NT2/D1 (cell line): ENCODE data around the gene ADAM19.

Source experiments
- DNase-seq: peaks from one replicate; pipeline ENCODE4 v3.0.0-alpha.2; 2011; ENCODE audit warnings: low read depth, low spot score
- H3K27me3 ChIP-seq: 2 replicates; pipeline ENCODE4 v1.6.0; 2011; ENCODE audit warnings: mild to moderate bottlenecking; ENCODE audit not compliant: insufficient read length, insufficient read depth
- H3K36me3 ChIP-seq: 2 replicates; pipeline ENCODE4 v1.6.1; 2011; ENCODE audit warnings: mild to moderate bottlenecking, low read length, mixed read lengths; ENCODE audit not compliant: insufficient read depth, insufficient read length
- H3K4me1 ChIP-seq: 2 replicates; pipeline ENCODE4 v1.5.1; 2011; ENCODE audit not compliant: insufficient read depth, insufficient read length
- H3K4me3 ChIP-seq: 2 replicates; pipeline ENCODE4 v1.5.1; 2011; ENCODE audit warnings: low read depth; ENCODE audit not compliant: insufficient read length
- H3K9ac ChIP-seq: 2 replicates; pipeline ENCODE4 v1.6.0; 2011; ENCODE audit warnings: low read depth; ENCODE audit not compliant: insufficient read length
- H3K9me3 ChIP-seq: 2 replicates; pipeline ENCODE4 v1.5.1; 2011; ENCODE audit warnings: mild to moderate bottlenecking, low read length; ENCODE audit not compliant: insufficient read depth
- SUZ12 ChIP-seq: IDR thresholded peaks from 2 replicates; pipeline ENCODE4 v1.6.1; 2011; ENCODE audit not compliant: insufficient read length, insufficient read depth; ENCODE audit errors: extremely low read depth
- YY1 ChIP-seq: IDR thresholded peaks from 2 replicates; pipeline ENCODE4 v1.6.1; 2011; ENCODE audit not compliant: insufficient read length, insufficient read depth
- ZNF274 ChIP-seq: IDR thresholded peaks from 2 replicates; pipeline ENCODE4 v1.6.1; 2011; ENCODE audit warnings: mild to moderate bottlenecking, low read depth, low read length

Gene ADAM19

GRCh38 chr5:157479612-157480510, 95.7 kb downstream of the ADAM19 start:
- Histone ChIP-seq H3K9ac (no peak overlapping the region), H3K4me3 (no peak overlapping the region), H3K4me1 (peaks cover 11% of the 10 kb centered on the region), H3K27me3 (no peaks in the 10 kb centered on the region), H3K36me3 (peaks cover 63% of the 10 kb centered on the region), H3K9me3 (no peaks in the 10 kb centered on the region)
- TF ChIP-seq ZNF274 (no peak), YY1 (no peak), SUZ12 (no peak)
- DNase-seq: no peak

- peaks cover 11% of the 10 kb centered on the region for H3K4me1 ChIP-seq
- H3K9ac ChIP-seq: no peak overlapping the region
- no peak for TF ChIP-seq SUZ12
- no peak for TF ChIP-seq YY1
- no peak for TF ChIP-seq ZNF274
- H3K4me3 ChIP-seq: no peak overlapping the region
- H3K9me3 ChIP-seq: no peaks in the 10 kb centered on the region
- H3K36me3 ChIP-seq: peaks cover 56% of the 10 kb centered on the region
- H3K27me3 ChIP-seq: no peaks in the 10 kb centered on the region
- no peak for DNase-seq
Observed at GRCh38 chr5:157479166-157479565, 96.4 kb downstream of the ADAM19 start.

GRCh38 chr5:157478726-157479125, 96.8 kb downstream of the ADAM19 start:
- peak; percentile 20 for DNase-seq
- TF ChIP-seq YY1: no peak
- H3K9me3 ChIP-seq: no peaks in the 10 kb centered on the region
- peaks cover 11% of the 10 kb centered on the region for H3K4me1 ChIP-seq
- H3K9ac ChIP-seq: no peak overlapping the region
- no peak overlapping the region for H3K4me3 ChIP-seq
- peaks cover 52% of the 10 kb centered on the region for H3K36me3 ChIP-seq
- H3K27me3 ChIP-seq: no peaks in the 10 kb centered on the region

GRCh38 chr5:157477814-157478494, 97.6 kb downstream of the ADAM19 start:
- no peaks in the 10 kb centered on the region for H3K27me3 ChIP-seq
- DNase-seq: no peak
- H3K4me1 ChIP-seq: peaks cover 11% of the 10 kb centered on the region
- no peaks in the 10 kb centered on the region for H3K9me3 ChIP-seq
- peaks cover 52% of the 10 kb centered on the region for H3K36me3 ChIP-seq
- H3K9ac ChIP-seq: no peak overlapping the region
- no peak for TF ChIP-seq YY1
- no peak overlapping the region for H3K4me3 ChIP-seq

GRCh38 chr5:157476702-157477408, 98.7 kb downstream of the ADAM19 start:
- Histone ChIP-seq H3K36me3 (peaks cover 51% of the 10 kb centered on the region), H3K4me3 (no peak overlapping the region), H3K27me3 (no peaks in the 10 kb centered on the region), H3K4me1 (peaks cover 11% of the 10 kb centered on the region), H3K9me3 (no peaks in the 10 kb centered on the region), H3K9ac (no peak overlapping the region)
- TF ChIP-seq YY1: no peak
- TF ChIP-seq SUZ12: no peak
- TF ChIP-seq ZNF274: no peak
- DNase-seq: peak; percentile 36

GRCh38 chr5:157475432-157475831, 100.1 kb downstream of the ADAM19 start:
- Histone ChIP-seq H3K9me3 (no peaks in the 10 kb centered on the region), H3K27me3 (no peaks in the 10 kb centered on the region), H3K9ac (no peak overlapping the region), H3K4me1 (peaks cover 9% of the 10 kb centered on the region), H3K4me3 (no peak overlapping the region), H3K36me3 (peaks cover 37% of the 10 kb centered on the region)
- TF ChIP-seq ZNF274: no peak
- DNase-seq: no peak
